WTC11 (cell line): ENCODE results near the gene MYBPHL. TPM values are rescaled to one million over a fixed set of nuclear protein-coding genes. Genes with fewer than 3 reads are reported as not detected.
"Not testable (repeated sequence)": the region's sequence is repeated elsewhere in the genome, so short reads cannot be mapped to it uniquely, and the experiment has no call there.

Experiments used
- ATAC-seq: fragments of 200-7000 bp; cut with Tn5 transposase; 2 replicates; pipeline ENCODE4 v1.10.0; 2021; ENCODE audit warnings: mild to moderate bottlenecking, moderate library complexity
- CTCF ChIA-PET: fragments of 300-600 bp; sonication (Branson Sonifier 250); formaldehyde crosslinking; loops from one replicate; lab custom pipeline; 2021; ENCODE audit warnings: antibody characterized with exemption; lab: Charles Lee
- POLR2A ChIA-PET: fragments of 350-600 bp; sonication (Branson Sonifier 250); formaldehyde crosslinking; loops from one replicate; lab custom pipeline; 2021; ENCODE audit warnings: antibody characterized with exemption; lab: Charles Lee
- DNase-seq: peaks from one replicate; pipeline ENCODE4 v3.0.0; 2021; ENCODE audit warnings: low spot score
- H3K27ac Mint-ChIP-seq: 2 replicates; pipeline ENCODE4 v1.8.0; 2021; ENCODE audit warnings: mixed read lengths
- H3K27me3 Mint-ChIP-seq: 2 replicates; pipeline ENCODE4 v1.8.0; 2021; ENCODE audit warnings: low read depth, mild to moderate bottlenecking, moderate library complexity, mixed read lengths
- H3K36me3 Mint-ChIP-seq: 2 replicates; pipeline ENCODE4 v1.8.0; 2021; ENCODE audit warnings: mixed read lengths
- H3K4me1 Mint-ChIP-seq: 2 replicates; pipeline ENCODE4 v1.8.0; 2022; ENCODE audit warnings: mixed read lengths
- H3K4me3 Mint-ChIP-seq: 2 replicates; pipeline ENCODE4 v1.8.0; 2021; ENCODE audit warnings: mild to moderate bottlenecking, moderate library complexity, mixed read lengths
- H3K9me3 Mint-ChIP-seq: 2 replicates; pipeline ENCODE4 v1.8.0; 2021; ENCODE audit warnings: mixed read lengths
- GABPB1 ChIP-seq: sonication (generic); formaldehyde crosslinking; IDR thresholded peaks from 2 replicates; pipeline ENCODE4 v1.8.1; 2023; ENCODE audit warnings: mild to moderate bottlenecking, missing genetic modification reagents
- NR2C2 ChIP-seq: sonication (generic); formaldehyde crosslinking; IDR thresholded peaks from 2 replicates; pipeline ENCODE4 v1.8.0; 2022; ENCODE audit warnings: mild to moderate bottlenecking, missing genetic modification reagents
- RELA ChIP-seq: sonication (generic); formaldehyde crosslinking; IDR thresholded peaks from 2 replicates; pipeline ENCODE4 v1.8.1; 2022; ENCODE audit warnings: missing genetic modification reagents, mild to moderate bottlenecking, borderline replicate concordance
- SOX15 ChIP-seq: fragments of 250-450 bp; sonication (Bioruptor Pico); IDR thresholded peaks from 2 replicates; pipeline ENCODE4 v1.9.0; 2021; ENCODE audit warnings: mild to moderate bottlenecking
- SP1 ChIP-seq: sonication (generic); formaldehyde crosslinking; conservative IDR thresholded peaks from 2 replicates; pipeline ENCODE4 v1.8.1; 2022; ENCODE audit warnings: missing genetic modification reagents
- ZNF671 ChIP-seq: fragments of 250-450 bp; sonication (Bioruptor Pico); IDR thresholded peaks from 2 replicates; pipeline ENCODE4 v1.8.0; 2021; ENCODE audit warnings: mild to moderate bottlenecking
- total RNA-seq: library from RNA; stranded (reverse); gene quantifications from 3 replicates; pipeline ENCODE4 v1.2.3, GENCODE V29; 2021
- TF ChIP-seq, protein P1 (sequence below): sonication (generic); formaldehyde crosslinking; IDR thresholded peaks from 2 replicates; pipeline ENCODE4 v1.8.1; 2023; ENCODE audit warnings: mild to moderate bottlenecking, missing genetic modification reagents
- TF ChIP-seq, protein P2 (sequence below): sonication (generic); formaldehyde crosslinking; IDR thresholded peaks from 2 replicates; pipeline ENCODE4 v1.8.1; 2023; ENCODE audit warnings: mild to moderate bottlenecking, missing genetic modification reagents, moderate library complexity
- TF ChIP-seq, protein P3 (sequence below): sonication (generic); formaldehyde crosslinking; IDR thresholded peaks from 2 replicates; pipeline ENCODE4 v1.8.0; 2022; ENCODE audit warnings: mild to moderate bottlenecking, missing genetic modification reagents
- TF ChIP-seq, protein P4 (sequence below): sonication (generic); formaldehyde crosslinking; conservative IDR thresholded peaks from 2 replicates; pipeline ENCODE4 v1.8.1; 2023; ENCODE audit warnings: mild to moderate bottlenecking, low read depth, missing genetic modification reagents, moderate library complexity
- TF ChIP-seq, protein P5 (sequence below): sonication (generic); formaldehyde crosslinking; IDR thresholded peaks from 2 replicates; pipeline ENCODE4 v1.8.1; 2022; ENCODE audit warnings: low read depth, missing genetic modification reagents, borderline replicate concordance
- TF ChIP-seq, protein P6 (sequence below): sonication (generic); formaldehyde crosslinking; IDR thresholded peaks from 2 replicates; pipeline ENCODE4 v1.8.1; 2022; ENCODE audit warnings: missing genetic modification reagents, borderline replicate concordance
- TF ChIP-seq, protein P7 (sequence below): sonication (generic); formaldehyde crosslinking; IDR thresholded peaks from 2 replicates; pipeline ENCODE4 v1.8.1; 2022; ENCODE audit warnings: mild to moderate bottlenecking, moderate library complexity, missing genetic modification reagents
- TF ChIP-seq, protein P8 (sequence below): fragments of 250-450 bp; sonication (Bioruptor Pico); IDR thresholded peaks from 2 replicates; pipeline ENCODE4 v1.8.0; 2021; ENCODE audit warnings: mild to moderate bottlenecking

The MYBPHL gene
- total RNA-seq, 1 experiment from 2014 or later: 1.2 TPM

DNA sequence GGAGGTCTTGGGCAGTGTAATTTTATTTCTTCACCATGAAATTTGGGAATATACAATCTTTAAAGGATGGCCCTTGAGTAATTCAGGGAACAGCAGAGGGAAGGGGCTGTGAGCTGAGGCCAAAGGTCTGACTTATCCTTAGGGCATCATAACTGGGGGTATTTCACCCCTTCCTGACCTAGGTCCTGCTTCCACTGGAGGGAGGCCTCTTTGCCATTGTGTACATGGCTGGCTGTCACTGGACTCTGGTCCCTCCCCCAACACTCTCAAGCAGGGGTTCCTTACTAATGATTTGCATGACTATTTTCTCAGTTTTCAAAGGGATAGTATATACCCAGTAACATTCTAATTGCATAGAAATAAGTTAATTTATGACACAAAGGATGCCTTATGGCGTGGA lies 16.7 kb downstream of the MYBPHL start (continued):
- TF ChIP-seq, protein P1, sequence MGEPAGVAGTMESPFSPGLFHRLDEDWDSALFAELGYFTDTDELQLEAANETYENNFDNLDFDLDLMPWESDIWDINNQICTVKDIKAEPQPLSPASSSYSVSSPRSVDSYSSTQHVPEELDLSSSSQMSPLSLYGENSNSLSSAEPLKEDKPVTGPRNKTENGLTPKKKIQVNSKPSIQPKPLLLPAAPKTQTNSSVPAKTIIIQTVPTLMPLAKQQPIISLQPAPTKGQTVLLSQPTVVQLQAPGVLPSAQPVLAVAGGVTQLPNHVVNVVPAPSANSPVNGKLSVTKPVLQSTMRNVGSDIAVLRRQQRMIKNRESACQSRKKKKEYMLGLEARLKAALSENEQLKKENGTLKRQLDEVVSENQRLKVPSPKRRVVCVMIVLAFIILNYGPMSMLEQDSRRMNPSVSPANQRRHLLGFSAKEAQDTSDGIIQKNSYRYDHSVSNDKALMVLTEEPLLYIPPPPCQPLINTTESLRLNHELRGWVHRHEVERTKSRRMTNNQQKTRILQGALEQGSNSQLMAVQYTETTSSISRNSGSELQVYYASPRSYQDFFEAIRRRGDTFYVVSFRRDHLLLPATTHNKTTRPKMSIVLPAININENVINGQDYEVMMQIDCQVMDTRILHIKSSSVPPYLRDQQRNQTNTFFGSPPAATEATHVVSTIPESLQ (CRISPR knock-in tag): no peak
- TF ChIP-seq, protein P2, sequence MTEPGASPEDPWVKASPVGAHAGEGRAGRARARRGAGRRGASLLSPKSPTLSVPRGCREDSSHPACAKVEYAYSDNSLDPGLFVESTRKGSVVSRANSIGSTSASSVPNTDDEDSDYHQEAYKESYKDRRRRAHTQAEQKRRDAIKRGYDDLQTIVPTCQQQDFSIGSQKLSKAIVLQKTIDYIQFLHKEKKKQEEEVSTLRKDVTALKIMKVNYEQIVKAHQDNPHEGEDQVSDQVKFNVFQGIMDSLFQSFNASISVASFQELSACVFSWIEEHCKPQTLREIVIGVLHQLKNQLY (CRISPR knock-in tag): no peak
- TF ChIP-seq, protein P3, sequence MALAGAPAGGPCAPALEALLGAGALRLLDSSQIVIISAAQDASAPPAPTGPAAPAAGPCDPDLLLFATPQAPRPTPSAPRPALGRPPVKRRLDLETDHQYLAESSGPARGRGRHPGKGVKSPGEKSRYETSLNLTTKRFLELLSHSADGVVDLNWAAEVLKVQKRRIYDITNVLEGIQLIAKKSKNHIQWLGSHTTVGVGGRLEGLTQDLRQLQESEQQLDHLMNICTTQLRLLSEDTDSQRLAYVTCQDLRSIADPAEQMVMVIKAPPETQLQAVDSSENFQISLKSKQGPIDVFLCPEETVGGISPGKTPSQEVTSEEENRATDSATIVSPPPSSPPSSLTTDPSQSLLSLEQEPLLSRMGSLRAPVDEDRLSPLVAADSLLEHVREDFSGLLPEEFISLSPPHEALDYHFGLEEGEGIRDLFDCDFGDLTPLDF: no peak
- TF ChIP-seq, protein P4, sequence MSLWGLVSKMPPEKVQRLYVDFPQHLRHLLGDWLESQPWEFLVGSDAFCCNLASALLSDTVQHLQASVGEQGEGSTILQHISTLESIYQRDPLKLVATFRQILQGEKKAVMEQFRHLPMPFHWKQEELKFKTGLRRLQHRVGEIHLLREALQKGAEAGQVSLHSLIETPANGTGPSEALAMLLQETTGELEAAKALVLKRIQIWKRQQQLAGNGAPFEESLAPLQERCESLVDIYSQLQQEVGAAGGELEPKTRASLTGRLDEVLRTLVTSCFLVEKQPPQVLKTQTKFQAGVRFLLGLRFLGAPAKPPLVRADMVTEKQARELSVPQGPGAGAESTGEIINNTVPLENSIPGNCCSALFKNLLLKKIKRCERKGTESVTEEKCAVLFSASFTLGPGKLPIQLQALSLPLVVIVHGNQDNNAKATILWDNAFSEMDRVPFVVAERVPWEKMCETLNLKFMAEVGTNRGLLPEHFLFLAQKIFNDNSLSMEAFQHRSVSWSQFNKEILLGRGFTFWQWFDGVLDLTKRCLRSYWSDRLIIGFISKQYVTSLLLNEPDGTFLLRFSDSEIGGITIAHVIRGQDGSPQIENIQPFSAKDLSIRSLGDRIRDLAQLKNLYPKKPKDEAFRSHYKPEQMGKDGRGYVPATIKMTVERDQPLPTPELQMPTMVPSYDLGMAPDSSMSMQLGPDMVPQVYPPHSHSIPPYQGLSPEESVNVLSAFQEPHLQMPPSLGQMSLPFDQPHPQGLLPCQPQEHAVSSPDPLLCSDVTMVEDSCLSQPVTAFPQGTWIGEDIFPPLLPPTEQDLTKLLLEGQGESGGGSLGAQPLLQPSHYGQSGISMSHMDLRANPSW (CRISPR knock-in tag): no peak
- TF ChIP-seq, protein P5, sequence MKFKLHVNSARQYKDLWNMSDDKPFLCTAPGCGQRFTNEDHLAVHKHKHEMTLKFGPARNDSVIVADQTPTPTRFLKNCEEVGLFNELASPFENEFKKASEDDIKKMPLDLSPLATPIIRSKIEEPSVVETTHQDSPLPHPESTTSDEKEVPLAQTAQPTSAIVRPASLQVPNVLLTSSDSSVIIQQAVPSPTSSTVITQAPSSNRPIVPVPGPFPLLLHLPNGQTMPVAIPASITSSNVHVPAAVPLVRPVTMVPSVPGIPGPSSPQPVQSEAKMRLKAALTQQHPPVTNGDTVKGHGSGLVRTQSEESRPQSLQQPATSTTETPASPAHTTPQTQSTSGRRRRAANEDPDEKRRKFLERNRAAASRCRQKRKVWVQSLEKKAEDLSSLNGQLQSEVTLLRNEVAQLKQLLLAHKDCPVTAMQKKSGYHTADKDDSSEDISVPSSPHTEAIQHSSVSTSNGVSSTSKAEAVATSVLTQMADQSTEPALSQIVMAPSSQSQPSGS (CRISPR knock-in tag): no peak

DNA sequence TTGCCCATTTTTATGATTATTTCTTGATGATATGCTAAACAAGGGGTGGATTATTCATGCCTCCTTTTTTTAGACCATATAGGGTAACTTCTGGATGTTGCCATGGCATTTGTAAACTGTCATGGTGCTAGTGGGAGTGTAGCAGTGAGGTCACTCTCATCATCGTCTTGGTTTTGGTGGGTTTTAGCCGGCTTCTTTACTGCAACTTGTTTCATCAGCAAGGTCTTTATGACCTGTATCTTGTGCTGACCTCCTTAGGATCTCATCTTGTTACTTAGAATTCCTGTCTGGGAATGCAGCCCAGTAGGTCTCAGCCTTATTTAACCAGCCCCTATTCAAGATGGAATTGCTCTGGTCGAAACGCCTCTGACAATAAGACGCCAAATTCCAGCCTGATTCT lies 20.0 kb downstream of the MYBPHL start:
- peaks cover 38% of the 10 kb centered on the region for H3K4me1 Mint-ChIP-seq
- H3K9me3 Mint-ChIP-seq, DNase-seq, H3K27ac Mint-ChIP-seq, H3K4me3 Mint-ChIP-seq, ATAC-seq, H3K36me3 Mint-ChIP-seq, POLR2A ChIA-PET, H3K27me3 Mint-ChIP-seq: not testable (repeated sequence)
- CTCF ChIA-PET: interaction anchor here (0.6 to 1.4 kb wide), 2 partner anchors 23 to 1210 kb away, joined by 4 read pairs; no protein-coding TSS in a partner anchor

DNA sequence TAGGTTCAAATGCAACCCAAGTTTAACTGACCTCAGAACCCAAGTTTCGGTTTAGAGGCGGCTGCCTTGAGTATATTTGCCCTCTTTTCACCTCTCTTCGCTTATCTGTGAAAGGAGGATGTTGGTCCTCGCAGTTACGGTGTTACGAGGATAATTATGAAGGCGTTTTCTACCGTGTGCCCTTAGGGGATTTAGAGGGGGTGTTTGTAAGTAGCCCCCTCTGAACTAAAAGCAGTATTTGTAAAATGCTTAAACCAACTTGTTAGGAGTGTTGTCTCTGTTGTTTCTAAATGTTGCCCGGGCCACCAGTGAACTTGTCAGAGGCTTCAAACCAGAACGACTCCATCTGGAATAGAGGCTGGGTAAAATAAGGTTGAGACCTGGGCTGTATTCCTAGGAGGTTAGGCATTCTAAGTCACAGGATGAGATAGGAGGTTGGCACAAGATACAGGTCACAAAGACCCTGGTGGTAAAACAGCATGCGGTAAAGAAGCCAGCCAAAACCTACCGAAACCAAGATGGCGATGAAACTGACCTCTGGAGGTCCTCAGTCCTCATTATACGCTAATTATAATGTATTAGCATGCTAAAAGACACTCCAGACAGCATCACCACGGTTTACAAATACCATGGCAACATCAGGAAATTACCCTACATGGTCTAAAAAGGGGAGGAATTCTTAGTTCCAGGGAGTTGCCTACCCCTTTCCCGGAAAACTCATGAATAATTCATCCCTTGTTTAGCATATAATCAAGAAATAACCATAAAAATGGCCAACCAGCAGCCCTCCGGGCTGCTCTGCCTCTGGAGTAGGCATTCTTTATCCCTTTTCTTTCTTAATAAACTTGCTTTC lies 22.8 kb downstream of the MYBPHL start:
- peak; percentile 10 for ATAC-seq
- peaks cover 4% of the 10 kb centered on the region; the same call in 1 of the 2 replicates for H3K9me3 Mint-ChIP-seq
- no peaks in the 10 kb centered on the region for H3K27me3 Mint-ChIP-seq
- DNase-seq: no peak
- H3K4me3 Mint-ChIP-seq: peak overlapping the region; percentile 99
- POLR2A ChIA-PET: interaction anchor here (0.7 to 2.6 kb wide), 2 partner anchors 7 to 114 kb away, joined by 3 to 21 read pairs; partner anchors contain the start of gene SORT1
- H3K36me3 Mint-ChIP-seq: peaks cover 20% of the 10 kb centered on the region
- peaks cover 42% of the 10 kb centered on the region for H3K4me1 Mint-ChIP-seq
- CTCF ChIA-PET: interaction anchor here (1.7 to 2.8 kb wide), 4 partner anchors 9 to 45 kb away, joined by 7 to 19 read pairs (median 13); no protein-coding TSS in a partner anchor
- H3K27ac Mint-ChIP-seq: peak overlapping the region; percentile 97
- TF ChIP-seq, protein P6, sequence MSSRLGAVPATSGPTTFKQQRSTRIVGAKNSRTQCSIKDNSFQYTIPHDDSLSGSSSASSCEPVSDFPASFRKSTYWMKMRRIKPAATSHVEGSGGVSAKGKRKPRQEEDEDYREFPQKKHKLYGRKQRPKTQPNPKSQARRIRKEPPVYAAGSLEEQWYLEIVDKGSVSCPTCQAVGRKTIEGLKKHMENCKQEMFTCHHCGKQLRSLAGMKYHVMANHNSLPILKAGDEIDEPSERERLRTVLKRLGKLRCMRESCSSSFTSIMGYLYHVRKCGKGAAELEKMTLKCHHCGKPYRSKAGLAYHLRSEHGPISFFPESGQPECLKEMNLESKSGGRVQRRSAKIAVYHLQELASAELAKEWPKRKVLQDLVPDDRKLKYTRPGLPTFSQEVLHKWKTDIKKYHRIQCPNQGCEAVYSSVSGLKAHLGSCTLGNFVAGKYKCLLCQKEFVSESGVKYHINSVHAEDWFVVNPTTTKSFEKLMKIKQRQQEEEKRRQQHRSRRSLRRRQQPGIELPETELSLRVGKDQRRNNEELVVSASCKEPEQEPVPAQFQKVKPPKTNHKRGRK (CRISPR knock-in tag): no peak
- TF ChIP-seq ZNF671 (CRISPR knock-in tag) (no peak), RELA (CRISPR knock-in tag) (no peak), SP1 (no peak), GABPB1 (CRISPR knock-in tag) (no peak), SOX15 (no peak), NR2C2 (no peak)
- TF ChIP-seq, protein P7, sequence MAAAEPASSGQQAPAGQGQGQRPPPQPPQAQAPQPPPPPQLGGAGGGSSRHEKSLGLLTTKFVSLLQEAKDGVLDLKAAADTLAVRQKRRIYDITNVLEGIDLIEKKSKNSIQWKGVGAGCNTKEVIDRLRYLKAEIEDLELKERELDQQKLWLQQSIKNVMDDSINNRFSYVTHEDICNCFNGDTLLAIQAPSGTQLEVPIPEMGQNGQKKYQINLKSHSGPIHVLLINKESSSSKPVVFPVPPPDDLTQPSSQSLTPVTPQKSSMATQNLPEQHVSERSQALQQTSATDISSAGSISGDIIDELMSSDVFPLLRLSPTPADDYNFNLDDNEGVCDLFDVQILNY (CRISPR knock-in tag): no peak
- TF ChIP-seq, protein P8, sequence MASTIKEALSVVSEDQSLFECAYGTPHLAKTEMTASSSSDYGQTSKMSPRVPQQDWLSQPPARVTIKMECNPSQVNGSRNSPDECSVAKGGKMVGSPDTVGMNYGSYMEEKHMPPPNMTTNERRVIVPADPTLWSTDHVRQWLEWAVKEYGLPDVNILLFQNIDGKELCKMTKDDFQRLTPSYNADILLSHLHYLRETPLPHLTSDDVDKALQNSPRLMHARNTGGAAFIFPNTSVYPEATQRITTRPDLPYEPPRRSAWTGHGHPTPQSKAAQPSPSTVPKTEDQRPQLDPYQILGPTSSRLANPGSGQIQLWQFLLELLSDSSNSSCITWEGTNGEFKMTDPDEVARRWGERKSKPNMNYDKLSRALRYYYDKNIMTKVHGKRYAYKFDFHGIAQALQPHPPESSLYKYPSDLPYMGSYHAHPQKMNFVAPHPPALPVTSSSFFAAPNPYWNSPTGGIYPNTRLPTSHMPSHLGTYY (CRISPR knock-in tag): no peak
- TF ChIP-seq, protein P2 (CRISPR knock-in tag): no peak
